HepG2 (cell line): ENCODE results near the gene NPB. TPM values are rescaled to one million over a fixed set of nuclear protein-coding genes. Genes with fewer than 3 reads are reported as not detected.

Source experiments
- AKAP8 ChIP-seq: sonication (generic); formaldehyde crosslinking; IDR thresholded peaks from 2 replicates; pipeline ENCODE4 v1.5.1; 2020; ENCODE audit warnings: mild to moderate bottlenecking, missing genetic modification reagents
- CBX2 ChIP-seq, 2 experiments: fragments of 200-600 bp in 1 of 2; sonication (generic); formaldehyde crosslinking in 1 of 2; IDR thresholded peaks; 2 replicates each; pipeline versions ENCODE4 v1.7.0 to v1.8.1; 2018 to 2022; ENCODE audit warnings: low read depth in 2 of 2, low read length in 1 of 2, mild to moderate bottlenecking in 1 of 2, missing genetic modification reagents in 1 of 2
- DPF2 ChIP-seq: sonication (generic); formaldehyde crosslinking; IDR thresholded peaks from 2 replicates; pipeline ENCODE4 v1.4.0; 2020; ENCODE audit warnings: mild to moderate bottlenecking, low read depth, missing genetic modification reagents, borderline replicate concordance
- ELF1 ChIP-seq: sonication (generic); formaldehyde crosslinking; IDR thresholded peaks from 2 replicates; pipeline ENCODE4 v1.4.0; 2020; ENCODE audit warnings: missing genetic modification reagents
- GFI1 ChIP-seq: sonication (generic); formaldehyde crosslinking; IDR thresholded peaks from 2 replicates; pipeline ENCODE4 v1.5.0; 2020; ENCODE audit warnings: missing genetic modification reagents, mild to moderate bottlenecking, borderline replicate concordance
- IRX3 ChIP-seq: sonication (generic); formaldehyde crosslinking; IDR thresholded peaks from 2 replicates; pipeline ENCODE4 v1.8.1; 2023; ENCODE audit warnings: mild to moderate bottlenecking, low read depth, missing genetic modification reagents, borderline replicate concordance
- MXI1 ChIP-seq: IDR thresholded peaks from 3 replicates; pipeline ENCODE4 v1.6.1; 2012; ENCODE audit warnings: low read depth, low read length, inconsistent platforms, borderline replicate concordance
- NPAS2 ChIP-seq: sonication (generic); formaldehyde crosslinking; IDR thresholded peaks from 2 replicates; pipeline ENCODE4 v1.8.0; 2022; ENCODE audit warnings: mild to moderate bottlenecking, missing genetic modification reagents, borderline replicate concordance
- PCBP1 ChIP-seq: fragments of 200-400 bp; formaldehyde crosslinking; IDR thresholded peaks from 2 replicates; pipeline ENCODE4 v1.6.1; 2017; ENCODE audit warnings: mild to moderate bottlenecking, low read depth, low read length, borderline replicate concordance
- SALL1 ChIP-seq: sonication (generic); formaldehyde crosslinking; IDR thresholded peaks from 2 replicates; pipeline ENCODE4 v1.8.0; 2022; ENCODE audit warnings: mild to moderate bottlenecking, missing genetic modification reagents
- SMAD1 ChIP-seq: sonication (generic); formaldehyde crosslinking; IDR thresholded peaks from 2 replicates; pipeline ENCODE4 v1.4.0; 2020; ENCODE audit warnings: missing genetic modification reagents, low read depth, mild to moderate bottlenecking, borderline replicate concordance
- SP2 ChIP-seq: sonication (generic); formaldehyde crosslinking; IDR thresholded peaks from 2 replicates; pipeline ENCODE4 v1.5.1; 2020; ENCODE audit warnings: mild to moderate bottlenecking, missing genetic modification reagents
- SPEN ChIP-seq: sonication (generic); formaldehyde crosslinking; IDR thresholded peaks from 2 replicates; pipeline ENCODE4 v1.5.1; 2020; ENCODE audit warnings: low read depth, mild to moderate bottlenecking, missing genetic modification reagents
- TAF15 ChIP-seq: fragments of 200-400 bp; formaldehyde crosslinking; IDR thresholded peaks from one replicate; pipeline ENCODE4 v1.6.1; 2018; ENCODE audit warnings: mild to moderate bottlenecking, low read depth, low read length; ENCODE audit not compliant: poor library complexity, severe bottlenecking
- TBL1XR1 ChIP-seq: fragments of 150-350 bp; IDR thresholded peaks from 2 replicates; pipeline ENCODE4 v1.6.1; 2014; ENCODE audit warnings: borderline replicate concordance, low read length; ENCODE audit not compliant: partially characterized antibody
- ZBTB3 ChIP-seq: sonication (generic); formaldehyde crosslinking; IDR thresholded peaks from 2 replicates; pipeline ENCODE4 v1.4.0; 2020; ENCODE audit warnings: low read depth, mild to moderate bottlenecking, moderate library complexity, missing genetic modification reagents, borderline replicate concordance
- ZFY ChIP-seq: sonication (generic); formaldehyde crosslinking; IDR thresholded peaks from 2 replicates; pipeline ENCODE4 v1.4.0; 2020; ENCODE audit warnings: missing genetic modification reagents
- ZIK1 ChIP-seq: sonication (generic); formaldehyde crosslinking; IDR thresholded peaks from 2 replicates; pipeline ENCODE4 v1.5.0; 2020; ENCODE audit warnings: mild to moderate bottlenecking, low read depth, missing genetic modification reagents, borderline replicate concordance
- ZNF12 ChIP-seq: sonication (generic); formaldehyde crosslinking; IDR thresholded peaks from 2 replicates; pipeline ENCODE4 v1.5.0; 2020; ENCODE audit warnings: missing genetic modification reagents
- ZNF263 ChIP-seq: sonication (generic); formaldehyde crosslinking; IDR thresholded peaks from 2 replicates; pipeline ENCODE4 v1.4.0; 2020; ENCODE audit warnings: missing genetic modification reagents
- ZNF3 ChIP-seq: IDR thresholded peaks from 2 replicates; pipeline ENCODE4 v1.7.0; 2017; ENCODE audit warnings: inconsistent platforms
- ZNF878 ChIP-seq: sonication (generic); formaldehyde crosslinking; IDR thresholded peaks from 2 replicates; pipeline ENCODE4 v1.8.1; 2023; ENCODE audit warnings: mild to moderate bottlenecking, missing genetic modification reagents, moderate library complexity
- polyA plus RNA-seq, 8 experiments: library from polyadenylated mRNA; depleted of rRNA in 3 of 8; stranded (reverse) in 7 of 8; unstranded in 1 of 8; fragments of >200 nt; fragmentation: Illumina TruSeq in 4 of 8; extraction: Trizol in 4 of 8; gene quantifications; 2 replicates each; pipeline versions ENCODE4 v1.2.1 to v1.2.3, GENCODE V29; 2011 to 2016; ENCODE audit warnings: low read depth in 4 of 8, missing spikeins in 1 of 8, mixed read lengths in 1 of 8; ENCODE audit not compliant: insufficient read depth in 1 of 8
- total RNA-seq, 5 experiments: library from RNA; depleted of rRNA; stranded (reverse); fragments of >200 nt; fragmentation: Illumina TruSeq; extraction: Trizol; gene quantifications; 2 replicates each; pipeline ENCODE4 v1.2.3, GENCODE V29; 2016; ENCODE audit warnings: low read depth in 1 of 5
- TF ChIP-seq, protein P1 (sequence below): IDR thresholded peaks from 2 replicates; pipeline ENCODE4 v1.6.1; 2016; ENCODE audit warnings: missing compliant biosample characterization, missing genetic modification reagents, borderline replicate concordance
- TF ChIP-seq, protein P2 (sequence below): sonication (generic); formaldehyde crosslinking; IDR thresholded peaks from 2 replicates; pipeline ENCODE4 v1.5.1; 2020; ENCODE audit warnings: mild to moderate bottlenecking, moderate library complexity, missing genetic modification reagents
- TF ChIP-seq, protein P3 (sequence below): sonication (generic); formaldehyde crosslinking; IDR thresholded peaks from 2 replicates; pipeline ENCODE4 v1.4.0; 2020; ENCODE audit warnings: missing genetic modification reagents

The NPB gene
- total and polyA plus RNA-seq, 2 of the 13 experiments (the other 11 are each of a cell fraction or from before 2014, with no cell fraction given): 0.11 to 0.93 TPM

DNA sequence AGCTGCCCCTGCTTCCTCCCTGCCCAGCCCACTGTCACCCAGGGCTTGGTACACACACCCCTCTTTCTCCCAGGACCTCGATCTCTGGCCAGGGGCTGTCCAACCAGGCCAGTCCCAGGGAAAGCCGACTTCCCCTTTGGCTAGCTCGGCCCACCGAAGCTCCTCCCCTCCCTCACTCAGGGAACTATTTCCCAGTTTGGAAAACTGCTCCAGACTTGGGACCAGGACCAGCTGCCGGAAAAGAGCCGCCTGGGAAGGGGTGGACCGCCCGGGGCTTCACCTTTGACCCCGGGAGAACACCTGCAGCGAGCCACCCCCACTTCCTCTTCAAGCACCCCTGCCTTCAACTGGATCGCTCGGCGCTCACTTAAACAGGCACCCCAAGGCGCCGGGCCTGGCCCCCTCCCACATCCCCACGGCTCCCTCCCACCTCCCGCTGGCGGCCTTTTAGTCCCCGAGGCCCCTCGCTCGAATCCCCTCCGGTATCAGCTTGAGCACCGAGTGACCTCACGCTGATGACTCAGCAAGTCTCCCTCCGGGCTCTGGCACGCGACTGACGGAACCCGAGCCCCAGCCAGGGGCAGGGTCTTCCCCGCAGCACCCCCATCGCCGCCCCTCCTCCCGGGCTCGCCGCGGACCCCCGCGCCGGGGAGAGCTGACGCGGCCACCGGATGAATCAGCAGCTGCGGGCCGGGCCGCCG is 24.6 kb downstream of the NPB start (continued):
- TF ChIP-seq, protein P1, sequence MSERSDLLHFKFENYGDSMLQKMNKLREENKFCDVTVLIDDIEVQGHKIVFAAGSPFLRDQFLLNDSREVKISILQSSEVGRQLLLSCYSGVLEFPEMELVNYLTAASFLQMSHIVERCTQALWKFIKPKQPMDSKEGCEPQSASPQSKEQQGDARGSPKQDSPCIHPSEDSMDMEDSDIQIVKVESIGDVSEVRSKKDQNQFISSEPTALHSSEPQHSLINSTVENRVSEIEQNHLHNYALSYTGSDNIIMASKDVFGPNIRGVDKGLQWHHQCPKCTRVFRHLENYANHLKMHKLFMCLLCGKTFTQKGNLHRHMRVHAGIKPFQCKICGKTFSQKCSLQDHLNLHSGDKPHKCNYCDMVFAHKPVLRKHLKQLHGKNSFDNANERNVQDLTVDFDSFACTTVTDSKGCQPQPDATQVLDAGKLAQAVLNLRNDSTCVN: no peak; the same call in 1 of the 2 replicates
- TF ChIP-seq ZIK1 (CRISPR knock-in tag) (no peak), AKAP8 (CRISPR knock-in tag) (0 out of 2 replicates have a peak, but pooled peaks have one; percentile 24), SP2 (no peak), ZNF3 (CRISPR knock-in tag) (no peak), NPAS2 (CRISPR knock-in tag) (no peak), ZNF12 (CRISPR knock-in tag) (no peak), SMAD1 (CRISPR knock-in tag) (peak; percentile 52; the same call in 1 of the 2 replicates), IRX3 (CRISPR knock-in tag) (no peak), ZBTB3 (CRISPR knock-in tag) (no peak), TBL1XR1 (no peak), SALL1 (CRISPR knock-in tag) (peak; percentile 64), DPF2 (CRISPR knock-in tag) (no peak), CBX2 (IDR thresholded peaks at IDR 0.05; ENCODE audit: low read depth, low read length) (no peak), CBX2 (CRISPR knock-in tag; IDR thresholded peaks at IDR 0.05; ENCODE audit: low read depth) (no peak), ZNF263 (CRISPR knock-in tag) (no peak), GFI1 (CRISPR knock-in tag) (no peak), ELF1 (CRISPR knock-in tag) (peak; percentile 78; the same call in 1 of the 2 replicates), SPEN (CRISPR knock-in tag) (peak; percentile 31; the same call in 1 of the 2 replicates), ZNF878 (no peak), ZFY (peak; percentile 62; the same call in 1 of the 2 replicates), MXI1 (peak; percentile 86; the same call in 1 of the 3 replicates), PCBP1 (peak; percentile 94), TAF15 (peak; percentile 71)
- TF ChIP-seq, protein P2, sequence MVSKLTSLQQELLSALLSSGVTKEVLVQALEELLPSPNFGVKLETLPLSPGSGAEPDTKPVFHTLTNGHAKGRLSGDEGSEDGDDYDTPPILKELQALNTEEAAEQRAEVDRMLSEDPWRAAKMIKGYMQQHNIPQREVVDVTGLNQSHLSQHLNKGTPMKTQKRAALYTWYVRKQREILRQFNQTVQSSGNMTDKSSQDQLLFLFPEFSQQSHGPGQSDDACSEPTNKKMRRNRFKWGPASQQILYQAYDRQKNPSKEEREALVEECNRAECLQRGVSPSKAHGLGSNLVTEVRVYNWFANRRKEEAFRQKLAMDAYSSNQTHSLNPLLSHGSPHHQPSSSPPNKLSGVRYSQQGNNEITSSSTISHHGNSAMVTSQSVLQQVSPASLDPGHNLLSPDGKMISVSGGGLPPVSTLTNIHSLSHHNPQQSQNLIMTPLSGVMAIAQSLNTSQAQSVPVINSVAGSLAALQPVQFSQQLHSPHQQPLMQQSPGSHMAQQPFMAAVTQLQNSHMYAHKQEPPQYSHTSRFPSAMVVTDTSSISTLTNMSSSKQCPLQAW: no peak; the same call in 1 of the 2 replicates
- TF ChIP-seq, protein P3, sequence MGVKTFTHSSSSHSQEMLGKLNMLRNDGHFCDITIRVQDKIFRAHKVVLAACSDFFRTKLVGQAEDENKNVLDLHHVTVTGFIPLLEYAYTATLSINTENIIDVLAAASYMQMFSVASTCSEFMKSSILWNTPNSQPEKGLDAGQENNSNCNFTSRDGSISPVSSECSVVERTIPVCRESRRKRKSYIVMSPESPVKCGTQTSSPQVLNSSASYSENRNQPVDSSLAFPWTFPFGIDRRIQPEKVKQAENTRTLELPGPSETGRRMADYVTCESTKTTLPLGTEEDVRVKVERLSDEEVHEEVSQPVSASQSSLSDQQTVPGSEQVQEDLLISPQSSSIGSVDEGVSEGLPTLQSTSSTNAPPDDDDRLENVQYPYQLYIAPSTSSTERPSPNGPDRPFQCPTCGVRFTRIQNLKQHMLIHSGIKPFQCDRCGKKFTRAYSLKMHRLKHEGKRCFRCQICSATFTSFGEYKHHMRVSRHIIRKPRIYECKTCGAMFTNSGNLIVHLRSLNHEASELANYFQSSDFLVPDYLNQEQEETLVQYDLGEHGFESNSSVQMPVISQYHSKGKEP (CRISPR knock-in tag): no peak
